K562 (cell line): ENCODE results near the gene GSX2. TPM values are rescaled to one million over a fixed set of nuclear protein-coding genes. Genes with fewer than 3 reads are reported as not detected.

ENCODE experiments used
- CBX3 ChIP-seq, 2 experiments: IDR thresholded peaks; 1 replicate in 1 of 2; 2 replicates in 1 of 2; pipeline ENCODE4 v1.6.1; 2012; ENCODE audit warnings: inconsistent platforms in 2 of 2, low read length in 2 of 2, borderline replicate concordance in 1 of 2, control low read depth in 1 of 2
- CHAMP1 ChIP-seq: fragments of 450-650 bp; IDR thresholded peaks from 2 replicates; pipeline ENCODE4 v1.6.1; 2016; ENCODE audit warnings: mild to moderate bottlenecking
- ERF ChIP-seq: fragments of 450-650 bp; formaldehyde crosslinking; IDR thresholded peaks from 2 replicates; pipeline ENCODE4 v1.4.0; 2020; ENCODE audit warnings: mild to moderate bottlenecking, mixed read lengths
- ETS2 ChIP-seq: IDR thresholded peaks from 2 replicates; pipeline ENCODE4 v1.6.1; 2016; ENCODE audit warnings: borderline replicate concordance, missing genetic modification characterization, mild to moderate bottlenecking, moderate library complexity, missing compliant biosample characterization; ENCODE audit not compliant: poor library complexity, severe bottlenecking
- HNRNPUL1 ChIP-seq: fragments of 200-400 bp; formaldehyde crosslinking; IDR thresholded peaks from 2 replicates; pipeline ENCODE4 v1.6.1; 2017; ENCODE audit warnings: low read length
- JUND ChIP-seq, 2 experiments: IDR thresholded peaks; 2 replicates in 1 of 2; 3 replicates in 1 of 2; pipeline ENCODE4 v1.6.1; 2011; ENCODE audit warnings: borderline replicate concordance in 2 of 2, low read depth in 2 of 2, low read length in 2 of 2, improper control_type of control experiment in 1 of 2, missing biosample characterization in 1 of 2, missing genetic modification characterization in 1 of 2, missing genetic modification reagents in 1 of 2
- MED1 ChIP-seq: sonication (generic); formaldehyde crosslinking; IDR thresholded peaks from 2 replicates; pipeline ENCODE4 v1.8.1; 2023; ENCODE audit warnings: missing genetic modification reagents, borderline replicate concordance
- MEIS2 ChIP-seq: fragments of 450-650 bp; IDR thresholded peaks from 2 replicates; pipeline ENCODE4 v1.6.1; 2014; ENCODE audit warnings: mild to moderate bottlenecking; ENCODE audit not compliant: partially characterized antibody
- MYNN ChIP-seq, 2 experiments: sonication (generic); formaldehyde crosslinking in 1 of 2; IDR thresholded peaks; 2 replicates each; pipeline versions ENCODE4 v1.5.0 to v1.6.1; 2016 to 2020; ENCODE audit warnings: antibody characterized with exemption in 1 of 2, missing genetic modification reagents in 1 of 2
- NELFE ChIP-seq: IDR thresholded peaks from 2 replicates; pipeline ENCODE4 v1.6.1; 2011; ENCODE audit warnings: mild to moderate bottlenecking; ENCODE audit not compliant: insufficient read depth, insufficient read length
- TFAP4 ChIP-seq: sonication (generic); formaldehyde crosslinking; IDR thresholded peaks from 2 replicates; pipeline ENCODE4 v1.8.0; 2022; ENCODE audit warnings: missing genetic modification reagents, mild to moderate bottlenecking, moderate library complexity, borderline replicate concordance
- ZBTB1 ChIP-seq: sonication (generic); formaldehyde crosslinking; IDR thresholded peaks from 2 replicates; pipeline ENCODE4 v1.8.1; 2023; ENCODE audit warnings: missing genetic modification reagents, low read depth, mild to moderate bottlenecking, borderline replicate concordance
- ZEB2 ChIP-seq: fragments of 450-650 bp; IDR thresholded peaks from 2 replicates; pipeline ENCODE4 v1.6.1; 2016
- ZNF140 ChIP-seq: fragments of 250-450 bp; sonication (Bioruptor Pico); IDR thresholded peaks from 2 replicates; pipeline ENCODE4 v1.8.0; 2021; ENCODE audit warnings: moderate library complexity, mild to moderate bottlenecking, inconsistent platforms
- ZNF354B ChIP-seq: fragments of 250-450 bp; sonication (Bioruptor Pico); IDR thresholded peaks from 2 replicates; pipeline ENCODE4 v1.4.0; 2020
- ZNF407 ChIP-seq: fragments of 450-650 bp; IDR thresholded peaks from 2 replicates; pipeline ENCODE4 v1.6.1; 2016; ENCODE audit warnings: low read depth
- ZNF79 ChIP-seq: fragments of 250-450 bp; sonication (Bioruptor Pico); IDR thresholded peaks from 2 replicates; pipeline ENCODE4 v1.4.0; 2020; ENCODE audit warnings: low read depth, mild to moderate bottlenecking, moderate library complexity
- polyA plus RNA-seq, 8 experiments: library from polyadenylated mRNA; depleted of rRNA in 4 of 8; stranded (reverse) in 5 of 8; unstranded in 3 of 8; fragments of >200 nt; fragmentation: Nextera tagmentation in 2 of 8; fragmentation: Illumina TruSeq in 1 of 8; extraction: Ambion mirVana in 2 of 8; extraction: Trizol in 1 of 8; gene quantifications; 2 replicates each; pipeline versions ENCODE4 v1.2.1 to v1.2.3, GENCODE V29; 2011 to 2014; ENCODE audit warnings: inconsistent platforms in 1 of 8, missing spikeins in 1 of 8
- total RNA-seq, 7 experiments: library from RNA; depleted of rRNA in 6 of 7; stranded (reverse); fragments of >200 nt in 6 of 7; fragmentation: Illumina TruSeq in 2 of 7; extraction: Trizol in 2 of 7; gene quantifications; 2 replicates each; pipeline versions ENCODE4 v1.2.1 to v1.2.3, GENCODE V29; 2011 to 2021; ENCODE audit warnings: low replicate concordance in 1 of 7

Gene GSX2
- total and polyA plus RNA-seq, 9 of the 15 experiments (the other 6 are each of a cell fraction or from before 2014, with no cell fraction given): not detected

GRCh38 chr4:54066718-54067129, 33.2 kb upstream of the GSX2 start (continued):
- TF ChIP-seq ZNF407: no peak
- TF ChIP-seq ZNF354B (CRISPR knock-in tag): no peak
- peak; percentile 96 for TF ChIP-seq MEIS2
- TF ChIP-seq TFAP4 (CRISPR knock-in tag): peak; percentile 53
- peak in 1 of 2 experiments; percentile 59; a peak in 1 of 3 replicates for TF ChIP-seq CBX3 (IDR thresholded peaks at IDR 0.05; ENCODE audit: borderline replicate concordance in 1 of 2, low read length in 2 of 2)
- no peak for TF ChIP-seq ZNF140
- peak; percentile 33; the same call in 1 of the 2 replicates for TF ChIP-seq CHAMP1
- no peak for TF ChIP-seq HNRNPUL1
- TF ChIP-seq NELFE: no peak
- TF ChIP-seq MYNN (IDR thresholded peaks at IDR 0.05): peak; percentile 84
- TF ChIP-seq MYNN (CRISPR knock-in tag; IDR thresholded peaks at IDR 0.05): no peak
- no peak for TF ChIP-seq ERF
- TF ChIP-seq ZBTB1 (CRISPR knock-in tag): no peak
- peak; percentile 87 for TF ChIP-seq ZEB2
- TF ChIP-seq JUND (IDR thresholded peaks at IDR 0.05; ENCODE audit: borderline replicate concordance, low read depth, low read length): peak; percentile 33; the same call in 1 of the 2 replicates
- TF ChIP-seq JUND (tag; IDR thresholded peaks at IDR 0.05; ENCODE audit: borderline replicate concordance, low read depth, low read length): no peak; the same call in 2 of the 3 replicates
- TF ChIP-seq MED1 (CRISPR knock-in tag): no peak
- no peak for TF ChIP-seq ETS2 (tag)
- no peak for TF ChIP-seq ZNF79 (CRISPR knock-in tag)
